Loucy (cell line): ENCODE data around the gene LHX4.

ENCODE experiments used
- H2AFZ ChIP-seq: fragments of 200-600 bp; sonication (generic); 2 replicates; pipeline ENCODE4 v1.6.0; 2016; ENCODE audit warnings: antibody characterized with exemption, mild to moderate bottlenecking, low read length, moderate library complexity
- H3F3A ChIP-seq: fragments of 200-600 bp; 2 replicates; pipeline ENCODE4 v1.6.0; 2016; ENCODE audit warnings: antibody characterized with exemption, low read depth, mild to moderate bottlenecking
- H3K27me3 ChIP-seq: fragments of 200-600 bp; sonication (generic); 2 replicates; pipeline ENCODE4 v1.6.1; 2014; ENCODE audit warnings: low read length, mild to moderate bottlenecking; ENCODE audit not compliant: insufficient read depth, poor library complexity, severe bottlenecking
- H3K36me3 ChIP-seq: fragments of 200-600 bp; sonication (generic); 2 replicates; pipeline ENCODE4 v1.6.1; 2016; ENCODE audit warnings: low read length; ENCODE audit not compliant: insufficient read depth
- H3K4me1 ChIP-seq: fragments of 200-600 bp; sonication (generic); 2 replicates; pipeline ENCODE4 v1.5.1; 2014; ENCODE audit warnings: low read length, mild to moderate bottlenecking; ENCODE audit not compliant: insufficient read depth, poor library complexity, severe bottlenecking
- H3K4me2 ChIP-seq: fragments of 200-600 bp; sonication (generic); 2 replicates; pipeline ENCODE4 v1.6.0; 2014; ENCODE audit warnings: antibody characterized with exemption, low read length, low read depth, mild to moderate bottlenecking; ENCODE audit not compliant: poor library complexity, severe bottlenecking
- H3K4me3 ChIP-seq: fragments of 200-600 bp; sonication (generic); 2 replicates; pipeline ENCODE4 v1.5.1; 2014; ENCODE audit warnings: low read length, mild to moderate bottlenecking, mixed read lengths; ENCODE audit not compliant: poor library complexity, severe bottlenecking
- H3K79me2 ChIP-seq: fragments of 200-600 bp; sonication (generic); 2 replicates; pipeline ENCODE4 v1.6.1; 2014; ENCODE audit warnings: low read length; ENCODE audit not compliant: insufficient read depth
- H3K9ac ChIP-seq: fragments of 200-600 bp; sonication (generic); 2 replicates; pipeline ENCODE4 v1.6.0; 2014; ENCODE audit warnings: mild to moderate bottlenecking, low read depth, low read length, moderate library complexity; ENCODE audit not compliant: poor library complexity, severe bottlenecking
- H3K9me2 ChIP-seq: fragments of 200-600 bp; sonication (generic); replicated peaks from 2 replicates; pipeline ENCODE4 v1.6.1; 2016; ENCODE audit warnings: low read depth, low read length, mixed read lengths
- H3K9me3 ChIP-seq: fragments of 200-600 bp; sonication (generic); 2 replicates; pipeline ENCODE4 v1.6.1; 2014; ENCODE audit warnings: mild to moderate bottlenecking, antibody characterized with exemption, low read length, low read depth; ENCODE audit not compliant: insufficient read depth
- H4K20me1 ChIP-seq: fragments of 200-600 bp; sonication (generic); 2 replicates; pipeline ENCODE4 v1.6.0; 2014; ENCODE audit warnings: antibody characterized with exemption, low read length, mild to moderate bottlenecking; ENCODE audit not compliant: insufficient read depth, poor library complexity, severe bottlenecking
- CTCF ChIP-seq: fragments of 200-600 bp; sonication (generic); conservative IDR thresholded peaks from 2 replicates; pipeline ENCODE4 v1.5.1; 2014; ENCODE audit warnings: mild to moderate bottlenecking, antibody characterized with exemption, low read length
- EZH2phosphoT487 ChIP-seq: fragments of 200-600 bp; IDR thresholded peaks from 2 replicates; pipeline ENCODE4 v1.6.1; 2018; ENCODE audit warnings: antibody characterized with exemption, mild to moderate bottlenecking, moderate library complexity, borderline replicate concordance

The LHX4 gene

GRCh38 chr1:180233191-180234011 lies 3.3 kb downstream of the LHX4 start:
- no peaks in the 10 kb centered on the region for H4K20me1 ChIP-seq
- H2AFZ ChIP-seq, result no peak overlapping the region
- H3K4me1 ChIP-seq, result no peaks in the 10 kb centered on the region
- no peaks in the 10 kb centered on the region for H3F3A ChIP-seq
- no peaks in the 10 kb centered on the region for H3K36me3 ChIP-seq
- no peak overlapping the region for H3K4me3 ChIP-seq
- no peaks in the 10 kb centered on the region for H3K9me2 ChIP-seq
- H3K79me2 ChIP-seq, result no peaks in the 10 kb centered on the region
- TF ChIP-seq CTCF, result no peak
- H3K4me2 ChIP-seq, result no peak overlapping the region
- no peaks in the 10 kb centered on the region for H3K27me3 ChIP-seq
- H3K9me3 ChIP-seq, result no peaks in the 10 kb centered on the region
- H3K9ac ChIP-seq, result no peak overlapping the region

- no peaks in the 10 kb centered on the region for H3F3A ChIP-seq
- H3K27me3 ChIP-seq, result no peaks in the 10 kb centered on the region
- no peaks in the 10 kb centered on the region for H3K9me3 ChIP-seq
- no peaks in the 10 kb centered on the region for H3K79me2 ChIP-seq
- no peak overlapping the region for H3K9ac ChIP-seq
- H3K4me1 ChIP-seq, result no peaks in the 10 kb centered on the region
- H3K9me2 ChIP-seq, result no peaks in the 10 kb centered on the region
- no peak overlapping the region for H2AFZ ChIP-seq
- H3K4me2 ChIP-seq, result no peak overlapping the region
- H4K20me1 ChIP-seq, result no peaks in the 10 kb centered on the region
- H3K36me3 ChIP-seq, result no peaks in the 10 kb centered on the region
- TF ChIP-seq EZH2phosphoT487 (no peak), CTCF (no peak)
- no peak overlapping the region for H3K4me3 ChIP-seq
These were observed 4.5 kb downstream of the LHX4 start for GRCh38 chr1:180234369-180235076.

- H3K9me3 ChIP-seq, result no peaks in the 10 kb centered on the region
- no peaks in the 10 kb centered on the region for H3K27me3 ChIP-seq
- no peaks in the 10 kb centered on the region for H4K20me1 ChIP-seq
- no peaks in the 10 kb centered on the region for H3F3A ChIP-seq
- no peak overlapping the region for H3K4me2 ChIP-seq
- H2AFZ ChIP-seq, result no peak overlapping the region
- no peak for TF ChIP-seq EZH2phosphoT487
- no peak for TF ChIP-seq CTCF
- H3K4me1 ChIP-seq, result no peaks in the 10 kb centered on the region
- H3K36me3 ChIP-seq, result no peaks in the 10 kb centered on the region
- H3K9me2 ChIP-seq, result no peaks in the 10 kb centered on the region
- no peaks in the 10 kb centered on the region for H3K79me2 ChIP-seq
- no peak overlapping the region for H3K4me3 ChIP-seq
- no peak overlapping the region for H3K9ac ChIP-seq
These were observed 5.0 kb downstream of the LHX4 start for GRCh38 chr1:180235077-180235501.
